SJSA1 (cell line): ENCODE data around the gene ADAM23. TPM values are rescaled to one million over a fixed set of nuclear protein-coding genes. Genes with fewer than 3 reads are reported as not detected.

Experiments
- DNase-seq, 2 experiments: peaks; one replicate each; pipeline ENCODE4 v3.0.0-alpha.2; 2015 to 2020; ENCODE audit warnings: low spot score in 2 of 2, low read depth in 1 of 2
- H3K27ac ChIP-seq: fragments of 250-450 bp; sonication (Bioruptor Pico); 2 replicates; pipeline ENCODE4 v1.5.1; 2020; ENCODE audit warnings: mild to moderate bottlenecking, moderate library complexity
- H3K27me3 ChIP-seq: fragments of 250-450 bp; sonication (Bioruptor Pico); replicated peaks from 2 replicates; pipeline ENCODE4 v1.5.1; 2020; ENCODE audit warnings: mild to moderate bottlenecking, moderate library complexity
- H3K36me3 ChIP-seq: fragments of 250-450 bp; sonication (Bioruptor Pico); 2 replicates; pipeline ENCODE4 v1.5.1; 2020; ENCODE audit warnings: mild to moderate bottlenecking
- H3K4me1 ChIP-seq: fragments of 250-450 bp; sonication (Bioruptor Pico); replicated peaks from 2 replicates; pipeline ENCODE4 v1.6.1; 2021; ENCODE audit warnings: mild to moderate bottlenecking
- H3K4me3 ChIP-seq: fragments of 250-450 bp; sonication (Bioruptor Pico); 2 replicates; pipeline ENCODE4 v1.5.1; 2020; ENCODE audit warnings: mild to moderate bottlenecking
- H3K9me3 ChIP-seq: fragments of 250-450 bp; sonication (Bioruptor Pico); replicated peaks from 2 replicates; pipeline ENCODE4 v1.5.1; 2020; ENCODE audit warnings: mild to moderate bottlenecking
- total RNA-seq: library from RNA; depleted of rRNA; stranded (reverse); fragments of >200 nt; shearing (Covaris generic); gene quantifications from 2 replicates; pipeline ENCODE4 v1.2.3, GENCODE V29; 2014

ADAM23 gene
- total RNA-seq, 1 experiment from 2014 or later, result not detected

GRCh38 chr2:206431439-206431838 is 11.9 kb upstream of the ADAM23 start:
- Histone ChIP-seq H3K27ac (no peak overlapping the region), H3K9me3 (no peaks in the 10 kb centered on the region), H3K4me1 (no peaks in the 10 kb centered on the region), H3K27me3 (0 out of 2 replicates have a peak, but pooled peaks cover 5% of the 10 kb centered on the region), H3K36me3 (no peaks in the 10 kb centered on the region), H3K4me3 (no peak overlapping the region)
- DNase-seq, result no peak

GRCh38 chr2:206432193-206433082 is 10.9 kb upstream of the ADAM23 start:
- 0 out of 2 replicates have a peak, but pooled peaks cover 5% of the 10 kb centered on the region for H3K27me3 ChIP-seq
- no peaks in the 10 kb centered on the region for H3K9me3 ChIP-seq
- no peak overlapping the region for H3K27ac ChIP-seq
- no peak for DNase-seq
- H3K36me3 ChIP-seq, result no peaks in the 10 kb centered on the region
- H3K4me3 ChIP-seq, result no peak overlapping the region
- no peaks in the 10 kb centered on the region for H3K4me1 ChIP-seq

- DNase-seq, result no peak
- no peaks in the 10 kb centered on the region for H3K9me3 ChIP-seq
- no peaks in the 10 kb centered on the region for H3K4me1 ChIP-seq
- no peak overlapping the region for H3K4me3 ChIP-seq
- H3K36me3 ChIP-seq, result no peaks in the 10 kb centered on the region
- no peak overlapping the region for H3K27ac ChIP-seq
- 0 out of 2 replicates have a peak, but pooled peaks cover 5% of the 10 kb centered on the region for H3K27me3 ChIP-seq
Measured at GRCh38 chr2:206433190-206433589, 10.1 kb upstream of the ADAM23 start.

- 0 out of 2 replicates have a peak, but pooled peaks cover 5% of the 10 kb centered on the region for H3K27me3 ChIP-seq
- H3K27ac ChIP-seq, result no peak overlapping the region
- no peaks in the 10 kb centered on the region for H3K9me3 ChIP-seq
- no peak overlapping the region for H3K4me3 ChIP-seq
- no peaks in the 10 kb centered on the region for H3K4me1 ChIP-seq
- H3K36me3 ChIP-seq, result no peaks in the 10 kb centered on the region
- DNase-seq, result no peak
Measured at GRCh38 chr2:206433686-206434085, 9.6 kb upstream of the ADAM23 start.

GRCh38 chr2:206435742-206436141 is 7.6 kb upstream of the ADAM23 start:
- no peak overlapping the region for H3K27ac ChIP-seq
- no peak overlapping the region for H3K4me3 ChIP-seq
- peaks cover 9% of the 10 kb centered on the region; the same call in 1 of the 2 replicates for H3K27me3 ChIP-seq
- DNase-seq, result no peak
- H3K4me1 ChIP-seq, result no peaks in the 10 kb centered on the region
- H3K9me3 ChIP-seq, result no peaks in the 10 kb centered on the region
- H3K36me3 ChIP-seq, result no peaks in the 10 kb centered on the region

- H3K9me3 ChIP-seq, result no peaks in the 10 kb centered on the region
- no peak for DNase-seq
- no peak overlapping the region for H3K4me3 ChIP-seq
- peaks cover 7% of the 10 kb centered on the region for H3K4me1 ChIP-seq
- no peaks in the 10 kb centered on the region for H3K36me3 ChIP-seq
- H3K27me3 ChIP-seq, result peaks cover 25% of the 10 kb centered on the region
- H3K27ac ChIP-seq, result no peak overlapping the region
Measured at GRCh38 chr2:206438196-206438724, 5.1 kb upstream of the ADAM23 start.

GRCh38 chr2:206442474-206442832 is 879 bp upstream of the ADAM23 start:
- Histone ChIP-seq H3K4me1 (peaks cover 13% of the 10 kb centered on the region), H3K36me3 (no peaks in the 10 kb centered on the region), H3K27ac (no peak overlapping the region), H3K9me3 (no peaks in the 10 kb centered on the region), H3K27me3 (peaks cover 45% of the 10 kb centered on the region), H3K4me3 (no peak overlapping the region)
- no peak for DNase-seq

GRCh38 chr2:206443735-206444527 is 599 bp downstream of the ADAM23 start:
- DNase-seq, result peak in 1 of 2 experiments; percentile 22
- H3K27me3 ChIP-seq, result peaks cover 45% of the 10 kb centered on the region
- no peak overlapping the region for H3K27ac ChIP-seq
- H3K4me3 ChIP-seq, result peak overlapping the region; percentile 37
- H3K9me3 ChIP-seq, result no peaks in the 10 kb centered on the region
- no peaks in the 10 kb centered on the region for H3K36me3 ChIP-seq
- H3K4me1 ChIP-seq, result peaks cover 13% of the 10 kb centered on the region

GRCh38 chr2:206445948-206446347 is 2.6 kb downstream of the ADAM23 start:
- DNase-seq, result no peak
- Histone ChIP-seq H3K9me3 (no peaks in the 10 kb centered on the region), H3K36me3 (no peaks in the 10 kb centered on the region), H3K27me3 (peaks cover 43% of the 10 kb centered on the region), H3K4me1 (peaks cover 13% of the 10 kb centered on the region), H3K27ac (no peak overlapping the region), H3K4me3 (no peak overlapping the region)

GRCh38 chr2:206452242-206452641 is 8.9 kb downstream of the ADAM23 start:
- Histone ChIP-seq H3K27me3 (peaks cover 2% of the 10 kb centered on the region; the same call in 1 of the 2 replicates), H3K9me3 (no peaks in the 10 kb centered on the region), H3K27ac (no peak overlapping the region), H3K4me1 (no peaks in the 10 kb centered on the region), H3K4me3 (no peak overlapping the region), H3K36me3 (no peaks in the 10 kb centered on the region)
- no peak for DNase-seq

GRCh38 chr2:206452750-206453149 is 9.4 kb downstream of the ADAM23 start:
- H3K27ac ChIP-seq, result no peak overlapping the region
- no peaks in the 10 kb centered on the region for H3K9me3 ChIP-seq
- no peaks in the 10 kb centered on the region for H3K4me1 ChIP-seq
- no peak for DNase-seq
- no peak overlapping the region for H3K4me3 ChIP-seq
- H3K27me3 ChIP-seq, result peaks cover 2% of the 10 kb centered on the region; the same call in 1 of the 2 replicates
- no peaks in the 10 kb centered on the region for H3K36me3 ChIP-seq

GRCh38 chr2:206456078-206456754 is 12.9 kb downstream of the ADAM23 start:
- no peaks in the 10 kb centered on the region; the same call in 1 of the 2 replicates for H3K27me3 ChIP-seq
- DNase-seq, result no peak
- no peak overlapping the region for H3K27ac ChIP-seq
- no peaks in the 10 kb centered on the region for H3K36me3 ChIP-seq
- H3K9me3 ChIP-seq, result no peaks in the 10 kb centered on the region
- H3K4me3 ChIP-seq, result no peak overlapping the region
- no peaks in the 10 kb centered on the region for H3K4me1 ChIP-seq

- H3K9me3 ChIP-seq, result no peaks in the 10 kb centered on the region
- no peaks in the 10 kb centered on the region for H3K4me1 ChIP-seq
- H3K27me3 ChIP-seq, result no peaks in the 10 kb centered on the region; the same call in 1 of the 2 replicates
- H3K36me3 ChIP-seq, result no peaks in the 10 kb centered on the region
- no peak overlapping the region for H3K27ac ChIP-seq
- H3K4me3 ChIP-seq, result no peak overlapping the region
- no peak for DNase-seq
Measured at GRCh38 chr2:206457188-206457634, 13.9 kb downstream of the ADAM23 start.
